T-helper 9 cell (primary cell): ENCODE data around the gene CEP126.

Experiments
- DNase-seq: peaks from one replicate; pipeline ENCODE4 v3.0.0-alpha.2; 2020

CEP126 gene

GRCh38 chr11:102010776-102011494 lies 96.1 kb downstream of the CEP126 start:
- no peak for DNase-seq

GRCh38 chr11:102012946-102013345 lies 98.1 kb downstream of the CEP126 start:
- DNase-seq: no peak

- no peak for DNase-seq
Measured at GRCh38 chr11:102014756-102015155, 99.9 kb downstream of the CEP126 start.

- no peak for DNase-seq
Measured at GRCh38 chr11:102017026-102017425, 102.2 kb downstream of the CEP126 start.

GRCh38 chr11:102026217-102026616 lies 111.4 kb downstream of the CEP126 start:
- no peak for DNase-seq

GRCh38 chr11:102026959-102027358 lies 112.1 kb downstream of the CEP126 start:
- DNase-seq: no peak

- DNase-seq: no peak
Measured at GRCh38 chr11:102036757-102037156, 121.9 kb downstream of the CEP126 start.

GRCh38 chr11:102046841-102047240 lies 132.0 kb downstream of the CEP126 start:
- DNase-seq: no peak

- DNase-seq: peak; percentile 6
Measured at GRCh38 chr11:102047305-102047924, 132.6 kb downstream of the CEP126 start, which contains the start of gene CFAP300. CFAP300 (plus strand) TSS chr11:102047437; CDS start chr11:102047471, 34 bp downstream.
